Measurements from ENCODE around the gene KATNAL1. TPM values are rescaled to one million over a fixed set of nuclear protein-coding genes. Genes with fewer than 3 reads are reported as not detected.

The KATNAL1 gene
- total and polyA plus RNA-seq, 10 of the 15 experiments (the other 5 are each of a cell fraction or from before 2014, with no cell fraction given), result 6.5 to 18.7 (median 11.7) TPM

DNA sequence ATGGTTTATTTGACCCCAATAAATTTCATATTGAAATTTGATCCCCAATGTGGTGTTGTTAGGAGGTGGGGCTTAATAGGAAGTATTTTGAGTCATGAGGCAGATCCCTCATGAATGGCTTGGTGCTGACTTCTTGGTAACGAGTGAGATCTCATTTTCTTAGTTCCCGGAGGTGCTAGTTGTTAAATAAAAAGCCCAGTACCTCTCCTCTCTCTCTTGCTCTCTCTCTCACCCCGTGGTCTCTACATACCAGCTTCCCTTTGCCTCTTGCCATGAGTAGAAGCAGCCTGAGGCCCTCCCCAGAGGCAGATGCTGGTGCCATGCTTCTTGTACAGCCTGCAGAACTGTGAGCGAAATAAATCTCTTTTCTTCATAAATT, 39.4 kb upstream of the KATNAL1 start (continued):
- TF ChIP-seq, protein P1, sequence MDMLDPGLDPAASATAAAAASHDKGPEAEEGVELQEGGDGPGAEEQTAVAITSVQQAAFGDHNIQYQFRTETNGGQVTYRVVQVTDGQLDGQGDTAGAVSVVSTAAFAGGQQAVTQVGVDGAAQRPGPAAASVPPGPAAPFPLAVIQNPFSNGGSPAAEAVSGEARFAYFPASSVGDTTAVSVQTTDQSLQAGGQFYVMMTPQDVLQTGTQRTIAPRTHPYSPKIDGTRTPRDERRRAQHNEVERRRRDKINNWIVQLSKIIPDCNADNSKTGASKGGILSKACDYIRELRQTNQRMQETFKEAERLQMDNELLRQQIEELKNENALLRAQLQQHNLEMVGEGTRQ (IDR thresholded peaks at IDR 0.05; ENCODE audit: borderline replicate concordance, low read depth, low read length), result no peak

DNA sequence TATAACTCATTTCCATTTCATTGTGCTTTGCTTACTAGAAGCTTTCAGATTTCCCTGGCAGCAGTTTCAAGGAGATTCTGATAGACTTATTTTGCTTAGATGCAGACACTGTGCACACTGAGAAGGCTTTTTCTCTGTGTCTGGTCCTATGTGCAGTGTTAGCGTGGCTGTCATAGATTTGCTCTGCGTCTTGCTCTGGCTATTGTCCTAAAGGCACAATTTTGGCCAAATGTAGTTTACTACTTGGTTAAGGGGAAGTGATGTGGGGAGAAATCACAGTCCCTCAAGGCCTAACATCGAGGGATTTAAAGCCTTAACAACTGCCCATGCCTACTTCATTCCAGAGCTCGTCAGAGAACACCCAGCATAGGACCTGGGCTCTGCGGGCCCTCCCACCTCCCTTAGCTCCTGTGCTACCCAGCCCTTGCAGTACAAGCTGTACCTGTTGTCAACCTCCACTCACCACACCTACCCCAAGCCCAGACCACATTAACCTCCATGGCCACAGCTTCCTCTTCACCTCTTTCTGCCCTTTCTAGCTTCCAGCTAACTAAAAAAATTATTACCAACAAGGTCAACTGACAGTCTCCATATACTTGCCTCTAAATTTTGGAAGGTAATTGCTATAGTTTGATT, 38.9 kb upstream of the KATNAL1 start:
- no peak overlapping the region for H3K27ac ChIP-seq (ENCODE audit: control insufficient read depth, insufficient read depth)
- ChIA-PET RAD21 (ENCODE audit: unreplicated experiment) (interaction anchor here (0.9 to 2.0 kb wide), 3 partner anchors 13 to 214 kb away, joined by 3 to 11 read pairs (median 3); no protein-coding TSS in a partner anchor), SMC1A (ENCODE audit: uncharacterized antibody, unreplicated experiment) (interaction anchor here (0.6 to 1.3 kb wide), 8 partner anchors 23 to 235 kb away, joined by 3 to 4 read pairs (median 3); no protein-coding TSS in a partner anchor), POLR2A (interaction anchor here (1.0 kb wide), 1 partner anchor 74 kb away, joined by 3 read pairs; no protein-coding TSS in a partner anchor), CTCF (interaction anchor here (0.9 to 2.9 kb wide), 6 partner anchors 8 to 214 kb away, joined by 3 to 9 read pairs (median 4); no protein-coding TSS in a partner anchor)
- BruUV-seq (replicated peaks), result no TSS peak
- H3K9ac ChIP-seq (ENCODE audit: control insufficient read depth, insufficient read depth, low read length), result no peak overlapping the region
- intact Hi-C loops (cut with micrococcal nuclease; ENCODE audit: unreplicated experiment), result no loop called here
- DNase-seq (ENCODE audit: low read depth, low spot score) (peak; percentile 64), ATAC-seq (peak; percentile 89), FAIRE-seq (peak; percentile 77)
- no peak overlapping the region for H2AFZ ChIP-seq (ENCODE audit: control insufficient read depth, low read depth, low read length)
- H3K27me3 ChIP-seq (replicated peaks in 1 of 2; ENCODE audit: control insufficient read depth in 2 of 2, insufficient read depth in 2 of 2, low read length in 1 of 2), result no peaks in the 10 kb centered on the region
- 63% methylated on average over 5 of the region's 5 CpGs for WGBS (ENCODE audit: insufficient coverage, insufficient replicate concordance, low lambda C conversion rate, missing lambda C conversion rate)
- H3K36me3 ChIP-seq (ENCODE audit: control insufficient read depth in 2 of 2, insufficient read depth in 2 of 2, low read length in 1 of 2), result no peaks in the 10 kb centered on the region
- H4K20me1 ChIP-seq (ENCODE audit: control insufficient read depth, insufficient read depth), result no peaks in the 10 kb centered on the region
- no peaks in the 10 kb centered on the region for H3K9me3 ChIP-seq (replicated peaks; ENCODE audit: control insufficient read depth, insufficient read depth, low read length)
- no peak overlapping the region for H3K4me3 ChIP-seq
- in situ Hi-C loops (cut with MboI), result no loop called here
- peaks cover 15% of the 10 kb centered on the region for H3K4me1 ChIP-seq (ENCODE audit: control insufficient read depth, insufficient read depth, low read length)
- H3K79me2 ChIP-seq (ENCODE audit: control insufficient read depth, insufficient read depth, low read length), result no peaks in the 10 kb centered on the region
- 0 out of 2 replicates have a peak overlapping the region, but pooled peaks have one; percentile 38 for H3K4me2 ChIP-seq (ENCODE audit: control insufficient read depth, insufficient read depth)
- TF ChIP-seq, protein P2, sequence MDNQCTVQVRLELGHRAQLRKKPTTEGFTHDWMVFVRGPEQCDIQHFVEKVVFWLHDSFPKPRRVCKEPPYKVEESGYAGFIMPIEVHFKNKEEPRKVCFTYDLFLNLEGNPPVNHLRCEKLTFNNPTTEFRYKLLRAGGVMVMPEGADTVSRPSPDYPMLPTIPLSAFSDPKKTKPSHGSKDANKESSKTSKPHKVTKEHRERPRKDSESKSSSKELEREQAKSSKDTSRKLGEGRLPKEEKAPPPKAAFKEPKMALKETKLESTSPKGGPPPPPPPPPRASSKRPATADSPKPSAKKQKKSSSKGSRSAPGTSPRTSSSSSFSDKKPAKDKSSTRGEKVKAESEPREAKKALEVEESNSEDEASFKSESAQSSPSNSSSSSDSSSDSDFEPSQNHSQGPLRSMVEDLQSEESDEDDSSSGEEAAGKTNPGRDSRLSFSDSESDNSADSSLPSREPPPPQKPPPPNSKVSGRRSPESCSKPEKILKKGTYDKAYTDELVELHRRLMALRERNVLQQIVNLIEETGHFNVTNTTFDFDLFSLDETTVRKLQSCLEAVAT (IDR thresholded peaks at IDR 0.05), result peak; percentile 90; the same call in 1 of the 2 replicates
- TF ChIP-seq BCL11A (IDR thresholded peaks at IDR 0.05; ENCODE audit: low read depth, low read length) (0 out of 2 replicates have a peak, but pooled peaks have one; percentile 8), EED (IDR thresholded peaks at IDR 0.05; ENCODE audit: low read depth) (peak; percentile 74), ZBED1 (IDR thresholded peaks at IDR 0.05; ENCODE audit: borderline replicate concordance) (no peak), IKZF1 (conservative IDR thresholded peaks at IDR 0.05) (peak; percentile 49), ETV6 (conservative IDR thresholded peaks at IDR 0.05 in 1 of 2, IDR thresholded peaks at IDR 0.05 in 1 of 2; ENCODE audit: borderline replicate concordance in 1 of 2, low read depth in 1 of 2) (no peak), IKZF2 (IDR thresholded peaks at IDR 0.05) (peak; percentile 22 to 53; a peak in 3 of 4 replicates), ZNF207 (IDR thresholded peaks at IDR 0.05; ENCODE audit: borderline replicate concordance) (no peak), CBFB (IDR thresholded peaks at IDR 0.05; ENCODE audit: low read depth) (peak; percentile 92), POLR2A (IDR thresholded peaks at IDR 0.05; ENCODE audit: low read depth, low read length) (no peak), MTA2 (IDR thresholded peaks at IDR 0.05; ENCODE audit: low read depth) (peak; percentile 58), DPF2 (IDR thresholded peaks at IDR 0.05) (peak; percentile 22; the same call in 1 of the 2 replicates), RUNX3 (IDR thresholded peaks at IDR 0.05; ENCODE audit: low read length) (peak; percentile 98)
- TF ChIP-seq, protein P3, sequence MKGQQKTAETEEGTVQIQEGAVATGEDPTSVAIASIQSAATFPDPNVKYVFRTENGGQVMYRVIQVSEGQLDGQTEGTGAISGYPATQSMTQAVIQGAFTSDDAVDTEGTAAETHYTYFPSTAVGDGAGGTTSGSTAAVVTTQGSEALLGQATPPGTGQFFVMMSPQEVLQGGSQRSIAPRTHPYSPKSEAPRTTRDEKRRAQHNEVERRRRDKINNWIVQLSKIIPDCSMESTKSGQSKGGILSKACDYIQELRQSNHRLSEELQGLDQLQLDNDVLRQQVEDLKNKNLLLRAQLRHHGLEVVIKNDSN (IDR thresholded peaks at IDR 0.05; ENCODE audit: borderline replicate concordance, extremely low read length, insufficient read depth, low read depth, low read length), result no peak
- TF ChIP-seq, protein P4, sequence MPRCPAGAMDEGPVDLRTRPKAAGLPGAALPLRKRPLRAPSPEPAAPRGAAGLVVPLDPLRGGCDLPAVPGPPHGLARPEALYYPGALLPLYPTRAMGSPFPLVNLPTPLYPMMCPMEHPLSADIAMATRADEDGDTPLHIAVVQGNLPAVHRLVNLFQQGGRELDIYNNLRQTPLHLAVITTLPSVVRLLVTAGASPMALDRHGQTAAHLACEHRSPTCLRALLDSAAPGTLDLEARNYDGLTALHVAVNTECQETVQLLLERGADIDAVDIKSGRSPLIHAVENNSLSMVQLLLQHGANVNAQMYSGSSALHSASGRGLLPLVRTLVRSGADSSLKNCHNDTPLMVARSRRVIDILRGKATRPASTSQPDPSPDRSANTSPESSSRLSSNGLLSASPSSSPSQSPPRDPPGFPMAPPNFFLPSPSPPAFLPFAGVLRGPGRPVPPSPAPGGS (IDR thresholded peaks at IDR 0.05; ENCODE audit: borderline replicate concordance, insufficient read depth, low read depth, low read length, poor library complexity, severe bottlenecking), result no peak
